ENCODE results near the gene SH3RF1.
"Not testable (repeated sequence)": the region's sequence is repeated elsewhere in the genome, so short reads cannot be mapped to it uniquely, and the experiment has no call there.

The SH3RF1 gene

GRCh38 chr4:169270810-169271691 is at the start of gene SH3RF1:
SH3RF1 (minus strand) TSS chr4:169270956; CDS start chr4:169269212, 1,744 bp downstream.
- peak; percentile 93 for DNase-seq

- peak; percentile 71 for DNase-seq
Measured at GRCh38 chr4:169315530-169316343, 45.0 kb upstream of the SH3RF1 start.

GRCh38 chr4:169314906-169315305 is 44.1 kb upstream of the SH3RF1 start:
- DNase-seq, result peak; percentile 81

GRCh38 chr4:169313732-169314131 is 43.0 kb upstream of the SH3RF1 start:
- no peak for DNase-seq

GRCh38 chr4:169312690-169313422 is 42.1 kb upstream of the SH3RF1 start:
- no peak for DNase-seq

- DNase-seq, result peak; percentile 64
Measured at GRCh38 chr4:169311643-169312365, 41.0 kb upstream of the SH3RF1 start.

GRCh38 chr4:169309326-169309967 is 38.7 kb upstream of the SH3RF1 start:
- DNase-seq, result no peak

- no peak for DNase-seq
Measured at GRCh38 chr4:169307576-169307975, 36.8 kb upstream of the SH3RF1 start.

- peak; percentile 30 for DNase-seq
Measured at GRCh38 chr4:169305651-169306050, 34.9 kb upstream of the SH3RF1 start.

- DNase-seq, result no peak
Measured at GRCh38 chr4:169305173-169305572, 34.4 kb upstream of the SH3RF1 start.

GRCh38 chr4:169295822-169296221 is 25.1 kb upstream of the SH3RF1 start:
- DNase-seq, result no peak

- DNase-seq, result no peak
Measured at GRCh38 chr4:169293343-169294176, 22.8 kb upstream of the SH3RF1 start.

GRCh38 chr4:169287983-169288382 is 17.2 kb upstream of the SH3RF1 start:
- not testable (repeated sequence) for DNase-seq

GRCh38 chr4:169286562-169287301 is 16.0 kb upstream of the SH3RF1 start:
- DNase-seq, result no peak

GRCh38 chr4:169283114-169283509 is 12.4 kb upstream of the SH3RF1 start:
- peak; percentile 91 for DNase-seq

- DNase-seq, result peak; percentile 43
Measured at GRCh38 chr4:169282429-169283113, 11.8 kb upstream of the SH3RF1 start.

- DNase-seq, result no peak
Measured at GRCh38 chr4:169279108-169279507, 8.4 kb upstream of the SH3RF1 start.

GRCh38 chr4:169278624-169279023 is 7.9 kb upstream of the SH3RF1 start:
- no peak for DNase-seq

- not testable (repeated sequence) for DNase-seq
Measured at GRCh38 chr4:169277838-169278237, 7.1 kb upstream of the SH3RF1 start.

GRCh38 chr4:169275180-169275579 is 4.4 kb upstream of the SH3RF1 start:
- no peak for DNase-seq
